ENCODE data around the gene DNAJC28. TPM values are rescaled to one million over a fixed set of nuclear protein-coding genes. Genes with fewer than 3 reads are reported as not detected.

Gene DNAJC28
- total RNA-seq, 1 donor from 2014 or later, result 6.5 TPM

DNA sequence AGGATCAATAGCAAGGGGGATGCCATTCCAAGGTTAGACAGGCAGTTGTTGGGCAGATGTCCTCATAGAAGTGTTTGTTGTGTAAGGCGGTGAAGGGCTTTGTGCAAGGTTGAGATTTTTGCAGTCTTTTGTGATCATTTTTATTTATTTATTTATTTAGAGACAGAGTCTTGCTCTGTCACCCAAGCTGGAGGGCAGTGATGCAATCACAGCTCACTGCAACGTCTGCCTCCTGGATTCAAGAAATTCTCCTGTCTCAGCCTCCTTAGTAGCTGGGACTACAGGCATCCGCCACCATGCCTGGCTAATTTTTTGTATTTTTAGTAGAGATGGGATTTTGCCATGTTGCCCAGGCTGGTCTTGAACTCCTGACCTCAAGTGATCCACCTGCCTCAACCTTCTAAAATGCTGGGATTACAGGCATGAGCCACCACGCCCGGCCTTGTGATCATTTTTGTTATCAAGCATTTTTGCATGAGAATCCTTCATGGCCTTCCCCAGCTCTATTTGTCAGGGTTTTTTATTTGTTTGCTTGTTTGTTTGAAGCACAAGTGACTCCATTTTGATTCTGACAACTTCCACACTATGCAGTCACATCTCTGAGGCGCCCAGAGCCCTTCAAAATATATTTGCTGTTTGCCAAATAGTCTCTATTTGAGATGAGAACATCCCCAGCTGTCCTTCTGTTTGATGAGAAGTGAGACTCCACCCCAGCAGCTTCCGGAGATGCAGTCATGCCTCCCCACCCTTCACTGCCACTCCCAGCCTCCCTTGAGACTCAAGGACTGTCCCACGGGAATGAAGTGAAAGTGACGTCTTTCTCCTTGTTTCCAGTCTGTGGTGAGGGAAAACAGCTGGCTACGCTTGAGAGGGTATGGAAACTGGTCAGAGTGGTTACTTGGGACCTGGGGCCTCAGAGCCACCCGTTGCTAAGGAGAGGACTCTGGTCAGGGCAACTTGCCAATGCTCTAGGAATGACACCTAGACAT, 49.7 kb downstream of the DNAJC28 start:
- no peak for FAIRE-seq
- no peak for DNase-seq (ENCODE audit: low spot score in 2 of 2)

Other genes with a start within 250 kb of the DNAJC28 start
- gene IL10RB, start 225.3 kb downstream of the DNAJC28 start, total RNA-seq, result 12.2 TPM
- gene IFNAR1, start 166.7 kb downstream of the DNAJC28 start, total RNA-seq, result 49.3 TPM
- gene IFNGR2, start 88.3 kb downstream of the DNAJC28 start, total RNA-seq, result 60.3 TPM
- gene TMEM50B, start 11.7 kb downstream of the DNAJC28 start, total RNA-seq, result 46.9 TPM
- gene GART, start 50.4 kb upstream of the DNAJC28 start, total RNA-seq, result 83.2 TPM
- 95.0 TPM for gene SON, start 51.3 kb upstream of the DNAJC28 start, total RNA-seq
- 24.5 TPM for gene DONSON, start 97.0 kb upstream of the DNAJC28 start, total RNA-seq
- gene CRYZL1, start 150.0 kb upstream of the DNAJC28 start, total RNA-seq, result 68.9 TPM
- gene ITSN1, start 150.8 kb upstream of the DNAJC28 start, total RNA-seq, result 73.8 TPM